Left lung (tissue), 10 donors: Measurements from ENCODE around the gene KRTCAP2. TPM values are rescaled to one million over a fixed set of nuclear protein-coding genes. Genes with fewer than 3 reads are reported as not detected.

Experiments used
- ATAC-seq: fragments of 200-7000 bp; cut with Tn5 transposase; one replicate; pipeline ENCODE4 v1.9.1; 2020; ENCODE audit warnings: moderate library complexity
- DNase-seq, 4 donors: peaks; one replicate each; pipeline ENCODE4 v3.0.0-alpha.2; 2013 to 2020
- H3K27ac ChIP-seq, 2 donors: fragments of 200-600 bp; sonication (generic) in 1 of 2; one replicate each; pipeline versions ENCODE4 v1.5.0 to v1.8.0; 2020 to 2021
- H3K27me3 ChIP-seq, 2 donors: fragments of 200-600 bp; sonication (generic) in 1 of 2; one replicate each; pipeline versions ENCODE4 v1.5.0 to v1.8.0; 2020 to 2021
- H3K36me3 ChIP-seq, 2 donors: fragments of 200-600 bp; sonication (generic) in 1 of 2; one replicate each; pipeline versions ENCODE4 v1.5.0 to v1.8.0; 2020 to 2021
- H3K4me1 ChIP-seq, 2 donors: fragments of 200-600 bp; one replicate each; pipeline ENCODE4 v1.8.0; 2021
- H3K4me3 ChIP-seq, 2 donors: fragments of 200-600 bp; sonication (generic) in 1 of 2; one replicate each; pipeline versions ENCODE4 v1.5.0 to v1.8.0; 2020 to 2021; ENCODE audit warnings: mild to moderate bottlenecking in 1 of 2
- H3K9me3 ChIP-seq, 2 donors: fragments of 200-600 bp; sonication (generic) in 1 of 2; one replicate each; pipeline versions ENCODE4 v1.5.0 to v1.8.0; 2020 to 2021
- intact Hi-C, 2 donors: fragments of 100-400 bp; cut with DNase I; formaldehyde crosslinking; loops; one replicate each; pipeline versions ENCODE4 v1.11.2 to v1.14.2; 2022
- polyA plus RNA-seq, 6 donors: library from polyadenylated mRNA; unstranded; fragments of 120-200 nt; gene quantifications; one replicate each; pipeline ENCODE4 v1.2.1, GENCODE V29; 2013; ENCODE audit not compliant: insufficient read length in 6 of 6
- total RNA-seq, 2 donors: library from RNA; stranded (reverse); fragmentation: NEBNext Ultra II Directional; extraction: Animal tissue kit (Norgen Biotek cat#: 25700); gene quantifications; one replicate each; pipeline ENCODE4 v1.2.1, GENCODE V29; 2021
- TF ChIP-seq, protein P1 (sequence below), 2 donors: fragments of 200-600 bp; sonication (generic) in 1 of 2; IDR thresholded peaks; one replicate each; pipeline versions ENCODE4 v1.5.0 to v1.8.0; 2021; ENCODE audit warnings: antibody characterized with exemption in 2 of 2
- donor health status: DM: no; HTN: yes; CAD: no.
- donor health status: DM: no; HTN: no; CAD: no.

The KRTCAP2 gene
- total and polyA plus RNA-seq, 8 donors, result 93.9 to 184 (median 111) TPM

DNA sequence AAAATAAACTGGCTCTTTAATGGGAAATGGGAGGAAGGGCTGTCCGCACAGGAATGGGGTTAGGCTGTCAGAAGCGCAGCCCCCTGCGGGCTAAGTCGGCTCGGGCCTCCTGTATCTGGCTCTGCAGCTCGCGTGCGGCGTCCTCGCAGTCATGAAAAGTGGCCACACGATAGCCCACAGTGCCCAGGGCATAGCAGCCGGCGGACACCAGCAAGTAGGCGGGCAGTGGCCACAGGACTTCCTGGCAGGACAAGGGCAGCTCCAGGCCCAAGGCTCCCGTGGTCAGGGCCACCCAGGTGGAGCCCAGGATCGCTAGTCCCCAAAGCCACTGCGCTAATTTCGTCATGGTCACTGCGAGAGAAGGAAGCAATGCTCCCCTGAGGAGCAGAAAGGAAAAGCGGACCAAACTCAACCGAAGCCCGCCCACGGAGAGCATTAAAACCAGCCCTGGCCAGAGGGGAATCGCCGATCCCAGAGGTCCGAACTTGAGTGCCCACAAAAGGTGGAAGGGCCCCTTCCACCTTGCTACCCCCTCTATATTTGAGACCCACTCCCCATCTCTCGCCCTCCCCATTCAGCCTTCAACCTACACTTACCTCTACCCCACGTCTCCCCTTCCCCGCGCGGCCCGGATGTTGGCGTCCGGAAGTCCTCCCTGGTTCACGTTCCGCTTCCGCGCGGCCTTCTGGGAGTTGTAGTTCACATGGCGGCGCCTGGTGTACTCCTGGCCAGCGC lies 33.0 kb downstream of the KRTCAP2 start, which contains the start of gene DPM3:
Gene DPM3 (minus strand): TSS at position 637 of the 735 bp plus-strand sequence. CDS start 291 bp downstream, at position 346.
- peaks cover 16 to 43% of the 10 kb centered on the region in 2 donors for H3K4me1 ChIP-seq
- ATAC-seq (peak; percentile 76), DNase-seq (peak; percentile 85 to 97 (median 90))
- peak within 1 kb of the TSS; percentile 78 to 94 for H3K4me3 ChIP-seq
- TF ChIP-seq, protein P1, sequence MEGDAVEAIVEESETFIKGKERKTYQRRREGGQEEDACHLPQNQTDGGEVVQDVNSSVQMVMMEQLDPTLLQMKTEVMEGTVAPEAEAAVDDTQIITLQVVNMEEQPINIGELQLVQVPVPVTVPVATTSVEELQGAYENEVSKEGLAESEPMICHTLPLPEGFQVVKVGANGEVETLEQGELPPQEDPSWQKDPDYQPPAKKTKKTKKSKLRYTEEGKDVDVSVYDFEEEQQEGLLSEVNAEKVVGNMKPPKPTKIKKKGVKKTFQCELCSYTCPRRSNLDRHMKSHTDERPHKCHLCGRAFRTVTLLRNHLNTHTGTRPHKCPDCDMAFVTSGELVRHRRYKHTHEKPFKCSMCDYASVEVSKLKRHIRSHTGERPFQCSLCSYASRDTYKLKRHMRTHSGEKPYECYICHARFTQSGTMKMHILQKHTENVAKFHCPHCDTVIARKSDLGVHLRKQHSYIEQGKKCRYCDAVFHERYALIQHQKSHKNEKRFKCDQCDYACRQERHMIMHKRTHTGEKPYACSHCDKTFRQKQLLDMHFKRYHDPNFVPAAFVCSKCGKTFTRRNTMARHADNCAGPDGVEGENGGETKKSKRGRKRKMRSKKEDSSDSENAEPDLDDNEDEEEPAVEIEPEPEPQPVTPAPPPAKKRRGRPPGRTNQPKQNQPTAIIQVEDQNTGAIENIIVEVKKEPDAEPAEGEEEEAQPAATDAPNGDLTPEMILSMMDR (IDR thresholded peaks at IDR 0.05), result no peak
- intact Hi-C loops, result no loop called here
- no peaks in the 10 kb centered on the region for H3K27me3 ChIP-seq
- H3K27ac ChIP-seq, result peak within 1 kb of the TSS; percentile 87 to 93
- no peaks in the 10 kb centered on the region for H3K36me3 ChIP-seq
- H3K9me3 ChIP-seq, result no peaks in the 10 kb centered on the region

DNA sequence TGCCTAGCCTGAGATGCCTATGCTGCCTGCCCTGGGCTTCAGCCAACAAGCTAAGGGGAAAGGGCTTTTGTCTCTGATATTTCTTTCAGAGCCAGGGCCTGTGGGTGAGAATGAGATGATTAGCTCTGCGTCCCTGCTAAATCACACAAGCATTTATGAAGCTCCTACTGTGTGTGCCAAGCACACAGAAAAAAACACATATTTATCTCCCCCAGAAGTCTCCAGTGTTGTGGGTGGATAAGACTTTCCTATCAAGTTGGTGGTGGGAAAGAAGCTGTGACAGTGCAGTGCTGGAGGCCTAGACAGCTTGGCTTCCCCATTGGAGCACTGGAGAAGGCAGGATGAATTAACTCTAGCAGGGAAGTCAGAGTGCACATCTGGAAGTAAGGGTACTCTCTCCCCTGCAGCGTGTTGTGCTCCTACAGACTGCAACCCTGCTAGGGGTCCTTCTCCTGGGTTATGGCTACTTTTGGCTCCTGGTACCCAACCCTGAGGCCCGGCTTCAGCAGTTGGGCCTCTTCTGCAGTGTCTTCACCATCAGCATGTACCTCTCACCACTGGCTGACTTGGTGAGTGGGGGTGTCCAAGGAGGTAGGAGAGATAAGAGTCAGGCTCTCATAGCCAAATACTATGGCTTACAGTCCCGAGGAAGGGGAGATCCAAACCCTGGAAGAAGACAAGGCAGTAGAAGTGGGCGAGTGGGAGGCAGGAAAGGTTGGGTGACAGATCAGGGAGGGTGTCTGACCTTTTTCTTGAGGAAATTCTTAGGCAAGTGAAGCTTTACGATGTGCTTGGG lies 35.8 kb downstream of the KRTCAP2 start:
- Histone ChIP-seq H3K4me3 (peak overlapping the region in 1 of 2 donors; percentile 69), H3K36me3 (peaks cover 0 to 24% of the 10 kb centered on the region in 2 donors), H3K27ac (peak overlapping the region; percentile 95 to 98), H3K9me3 (no peaks in the 10 kb centered on the region), H3K27me3 (no peaks in the 10 kb centered on the region), H3K4me1 (peaks cover 29 to 68% of the 10 kb centered on the region in 2 donors)
- no peak for DNase-seq
- intact Hi-C loops, result no loop called here
- ATAC-seq, result no peak
- TF ChIP-seq, protein P1 (IDR thresholded peaks at IDR 0.05), result no peak

DNA sequence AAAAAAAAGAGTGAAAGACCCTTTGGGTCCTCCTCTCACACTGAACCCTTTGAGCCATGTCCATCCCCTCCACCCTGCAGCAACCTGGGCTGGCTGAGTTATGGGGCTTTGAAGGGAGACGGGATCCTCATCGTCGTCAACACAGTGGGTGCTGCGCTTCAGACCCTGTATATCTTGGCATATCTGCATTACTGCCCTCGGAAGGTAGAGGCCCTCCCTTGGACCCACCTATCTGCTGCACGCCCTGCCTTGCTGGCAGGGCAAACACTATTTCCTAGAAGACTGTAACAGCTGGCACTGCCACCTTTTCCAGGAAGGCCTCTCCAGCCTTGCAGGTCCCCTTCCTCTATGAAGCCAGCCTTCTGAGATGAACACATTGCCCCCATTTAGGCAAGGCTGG lies 36.4 kb downstream of the KRTCAP2 start:
- Histone ChIP-seq H3K27ac (peak overlapping the region; percentile 95 to 98), H3K4me3 (peak overlapping the region; percentile 52 to 69), H3K27me3 (no peaks in the 10 kb centered on the region), H3K36me3 (peaks cover 0 to 29% of the 10 kb centered on the region in 2 donors), H3K9me3 (no peaks in the 10 kb centered on the region), H3K4me1 (peaks cover 29 to 73% of the 10 kb centered on the region in 2 donors)
- no peak for DNase-seq
- intact Hi-C loops, result no loop called here
- TF ChIP-seq, protein P1 (IDR thresholded peaks at IDR 0.05), result no peak
- ATAC-seq, result no peak

DNA sequence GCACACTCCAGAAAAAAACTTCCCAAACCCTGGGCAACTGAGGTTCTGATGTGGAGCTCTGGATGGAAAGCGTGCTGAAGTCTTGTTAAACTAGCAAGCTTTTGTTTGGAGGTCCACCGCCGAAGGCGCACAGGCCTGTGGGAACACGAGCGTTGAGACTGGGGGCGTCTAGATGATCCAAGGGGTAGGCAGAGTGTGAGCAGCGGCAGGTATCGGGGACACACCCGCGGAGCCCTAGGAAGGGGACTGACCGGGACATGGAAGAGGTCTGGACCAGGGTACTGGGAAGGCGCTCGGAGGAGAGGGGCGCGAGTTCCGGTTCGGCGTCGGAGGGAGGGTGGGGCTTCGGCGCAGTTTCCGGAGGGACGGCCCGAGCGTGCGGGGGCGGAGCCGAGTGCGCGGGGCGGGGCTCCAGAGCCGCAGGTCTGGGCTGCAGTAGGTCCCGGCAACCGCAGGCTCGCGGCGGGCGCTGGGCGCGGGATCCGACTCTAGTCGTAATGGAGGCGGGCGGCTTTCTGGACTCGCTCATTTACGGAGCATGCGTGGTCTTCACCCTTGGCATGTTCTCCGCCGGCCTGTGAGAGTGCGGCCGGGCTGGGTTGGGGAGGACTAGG lies 37.6 kb downstream of the KRTCAP2 start, which contains the start of gene SLC50A1:
Gene SLC50A1 (plus strand): TSS at position 438 of the 614 bp plus-strand sequence. CDS start 60 bp downstream, at position 498.
- no peaks in the 10 kb centered on the region for H3K9me3 ChIP-seq
- ATAC-seq (peak; percentile 89), DNase-seq (peak; percentile 95 to 99 (median 96))
- TF ChIP-seq, protein P1 (IDR thresholded peaks at IDR 0.05), result peak; percentile 29 to 72
- intact Hi-C loops, result no loop called here
- no peaks in the 10 kb centered on the region for H3K27me3 ChIP-seq
- peak within 1 kb of the TSS; percentile 95 to 98 for H3K27ac ChIP-seq
- peaks cover 29 to 75% of the 10 kb centered on the region in 2 donors for H3K4me1 ChIP-seq
- H3K36me3 ChIP-seq, result peaks cover 0 to 36% of the 10 kb centered on the region in 2 donors
- H3K4me3 ChIP-seq, result peak within 1 kb of the TSS; percentile 52 to 69
